Thymus (tissue), 11 donors: Measurements from ENCODE around the gene CCDC86. TPM values are rescaled to one million over a fixed set of nuclear protein-coding genes. Genes with fewer than 3 reads are reported as not detected.
A peak's percentile ranks its signal among the peaks of the same experiment; 100 is the strongest.

ENCODE experiments used
- DNase-seq, 9 donors: peaks; one replicate each; pipeline ENCODE4 v3.0.0-alpha.2; 2013; ENCODE audit warnings: low spot score in 9 of 9, low read depth in 6 of 9, missing footprints in 1 of 9
- H3K27ac ChIP-seq, 2 donors: one replicate each; pipeline ENCODE4 v1.5.1; 2013; ENCODE audit warnings: control low read depth in 1 of 2, low read depth in 1 of 2, low read length in 1 of 2, mild to moderate bottlenecking in 1 of 2, moderate library complexity in 1 of 2
- H3K27me3 ChIP-seq, 2 donors: one replicate each; pipeline ENCODE4 v1.5.1; 2013; ENCODE audit warnings: low read length in 1 of 2; ENCODE audit not compliant: control insufficient read depth in 2 of 2, insufficient read depth in 1 of 2
- H3K36me3 ChIP-seq, 2 donors: one replicate each; pipeline ENCODE4 v1.5.1; 2013; ENCODE audit warnings: low read length in 1 of 2, mild to moderate bottlenecking in 1 of 2, moderate library complexity in 1 of 2; ENCODE audit not compliant: control insufficient read depth in 2 of 2, insufficient read depth in 2 of 2
- H3K4me1 ChIP-seq, 2 donors: one replicate each; pipeline ENCODE4 v1.5.1; 2013; ENCODE audit warnings: low read length in 2 of 2; ENCODE audit not compliant: control insufficient read depth in 2 of 2, insufficient read depth in 2 of 2
- H3K4me3 ChIP-seq, 2 donors: one replicate each; pipeline ENCODE4 v1.5.1; 2013; ENCODE audit warnings: low read length in 2 of 2, control low read depth in 1 of 2, mild to moderate bottlenecking in 1 of 2
- H3K9me3 ChIP-seq, 2 donors: one replicate each; pipeline ENCODE4 v1.5.1; 2013; ENCODE audit warnings: low read length in 1 of 2, mild to moderate bottlenecking in 1 of 2; ENCODE audit not compliant: control insufficient read depth in 2 of 2, insufficient read depth in 1 of 2
- WGBS: extraction: QIAGEN DNeasy Blood & Tissue Kit; methylation state at CpG from one replicate; pipeline ENCODE4 v1.1.7; 2013; 5-methylcytosine and 5-hydroxymethylcytosine counted together
- polyA plus RNA-seq: library from polyadenylated mRNA; stranded (reverse); fragments of 200-250 nt; gene quantifications from one replicate; pipeline ENCODE4 v1.2.3, GENCODE V29; 2013
- total RNA-seq: library from RNA; stranded (reverse); fragments of 120-200 nt; gene quantifications from one replicate; pipeline ENCODE4 v1.2.4, GENCODE V29; 2013
- donor health status: healthy.

The CCDC86 gene
- total and polyA plus RNA-seq, 2 donors: 9.2 to 11.0 TPM

DNA sequence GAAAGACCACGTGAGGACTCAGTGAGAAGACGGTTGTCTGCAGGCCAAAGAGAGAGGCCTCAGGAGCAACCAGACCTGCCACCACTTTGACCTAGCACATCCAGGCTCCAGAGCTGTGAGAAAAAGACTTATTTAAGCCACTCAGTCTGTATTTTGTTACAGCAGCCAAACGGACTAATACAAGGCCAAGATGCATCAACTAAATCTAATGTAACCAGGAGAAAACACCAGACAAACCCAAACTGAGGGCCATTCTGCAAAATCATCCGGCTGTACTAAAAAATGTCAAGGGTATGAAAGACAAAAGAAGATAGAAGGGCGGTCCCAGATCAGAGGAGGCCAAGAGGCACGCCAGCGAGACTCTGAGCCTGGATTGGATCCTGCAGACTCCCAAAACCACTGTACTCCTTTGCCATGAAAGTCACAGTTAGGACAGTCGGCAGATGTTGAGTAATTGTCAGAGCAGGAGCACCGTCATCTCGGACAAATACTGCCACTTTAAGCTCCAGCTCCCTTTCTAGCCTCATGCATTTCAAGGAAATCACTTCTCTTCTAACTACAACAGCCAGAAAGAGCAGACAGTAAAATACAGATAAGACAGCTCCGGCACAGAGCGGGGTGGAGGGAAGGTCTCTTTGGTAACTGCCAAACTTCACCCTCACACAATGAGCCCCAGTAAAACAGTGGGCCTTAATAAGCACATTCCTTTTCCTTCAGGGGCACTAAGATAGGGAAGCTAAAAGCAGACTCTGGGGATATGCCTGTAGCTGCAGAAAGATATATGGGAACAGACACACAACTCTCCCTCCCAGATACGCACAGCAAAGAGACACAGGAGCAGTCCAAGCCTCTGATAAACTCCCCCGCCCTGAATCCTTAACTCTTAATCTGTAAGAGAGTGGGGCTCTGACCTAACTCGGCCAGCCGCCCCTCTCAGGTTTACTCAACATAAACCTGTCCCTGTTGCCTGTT, 21.9 kb downstream of the CCDC86 start:
- Histone ChIP-seq H3K27me3 (no peaks in the 10 kb centered on the region), H3K4me1 (peaks cover 38 to 66% of the 10 kb centered on the region in 2 donors), H3K36me3 (no peaks in the 10 kb centered on the region), H3K9me3 (peaks cover 0 to 3% of the 10 kb centered on the region in 2 donors), H3K4me3 (no peak overlapping the region), H3K27ac (no peak overlapping the region)
- WGBS: 95% methylated on average over 16 of the region's 16 CpGs
- DNase-seq: no peak

DNA sequence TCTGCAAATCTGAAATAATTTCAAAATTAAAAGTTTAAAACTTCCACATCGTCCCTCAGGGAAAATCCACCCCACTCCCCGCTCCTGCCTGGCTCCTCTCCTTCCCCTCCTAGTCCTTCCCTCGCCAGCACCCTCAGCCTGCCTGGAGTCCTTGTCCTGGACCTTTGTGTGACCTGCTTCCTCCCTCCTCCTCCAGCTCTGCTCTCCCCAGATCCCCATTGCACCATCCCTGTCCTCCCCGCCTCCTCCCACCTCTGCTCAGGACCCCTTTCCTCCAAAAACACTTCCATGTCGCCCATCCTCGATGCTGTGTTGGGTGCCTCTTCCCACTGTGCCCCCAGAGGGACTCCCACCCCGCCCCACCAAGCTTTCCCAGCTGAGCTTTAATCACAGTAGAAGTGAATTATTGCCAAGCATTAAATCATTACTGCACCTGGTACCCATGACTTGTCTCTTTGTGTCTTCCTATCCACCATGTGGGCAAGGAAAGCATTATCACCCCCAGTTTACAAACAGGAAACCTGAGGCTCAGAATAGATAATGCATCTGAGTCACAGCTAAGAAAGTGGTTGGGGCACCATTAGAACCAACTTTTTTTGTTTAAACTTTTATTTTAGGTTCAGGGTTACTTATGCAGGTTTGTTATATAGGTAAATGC, 23.1 kb downstream of the CCDC86 start:
- peaks cover 36 to 65% of the 10 kb centered on the region in 2 donors for H3K4me1 ChIP-seq
- peak overlapping the region in 1 of 2 donors; percentile 26 for H3K27ac ChIP-seq
- DNase-seq: peak in 1 of 9 donors; percentile 62
- no peaks in the 10 kb centered on the region for H3K27me3 ChIP-seq
- WGBS: 65% methylated on average over 7 of the region's 7 CpGs
- H3K9me3 ChIP-seq: peaks cover 0 to 6% of the 10 kb centered on the region in 2 donors
- H3K4me3 ChIP-seq: no peak overlapping the region
- no peaks in the 10 kb centered on the region for H3K36me3 ChIP-seq

DNA sequence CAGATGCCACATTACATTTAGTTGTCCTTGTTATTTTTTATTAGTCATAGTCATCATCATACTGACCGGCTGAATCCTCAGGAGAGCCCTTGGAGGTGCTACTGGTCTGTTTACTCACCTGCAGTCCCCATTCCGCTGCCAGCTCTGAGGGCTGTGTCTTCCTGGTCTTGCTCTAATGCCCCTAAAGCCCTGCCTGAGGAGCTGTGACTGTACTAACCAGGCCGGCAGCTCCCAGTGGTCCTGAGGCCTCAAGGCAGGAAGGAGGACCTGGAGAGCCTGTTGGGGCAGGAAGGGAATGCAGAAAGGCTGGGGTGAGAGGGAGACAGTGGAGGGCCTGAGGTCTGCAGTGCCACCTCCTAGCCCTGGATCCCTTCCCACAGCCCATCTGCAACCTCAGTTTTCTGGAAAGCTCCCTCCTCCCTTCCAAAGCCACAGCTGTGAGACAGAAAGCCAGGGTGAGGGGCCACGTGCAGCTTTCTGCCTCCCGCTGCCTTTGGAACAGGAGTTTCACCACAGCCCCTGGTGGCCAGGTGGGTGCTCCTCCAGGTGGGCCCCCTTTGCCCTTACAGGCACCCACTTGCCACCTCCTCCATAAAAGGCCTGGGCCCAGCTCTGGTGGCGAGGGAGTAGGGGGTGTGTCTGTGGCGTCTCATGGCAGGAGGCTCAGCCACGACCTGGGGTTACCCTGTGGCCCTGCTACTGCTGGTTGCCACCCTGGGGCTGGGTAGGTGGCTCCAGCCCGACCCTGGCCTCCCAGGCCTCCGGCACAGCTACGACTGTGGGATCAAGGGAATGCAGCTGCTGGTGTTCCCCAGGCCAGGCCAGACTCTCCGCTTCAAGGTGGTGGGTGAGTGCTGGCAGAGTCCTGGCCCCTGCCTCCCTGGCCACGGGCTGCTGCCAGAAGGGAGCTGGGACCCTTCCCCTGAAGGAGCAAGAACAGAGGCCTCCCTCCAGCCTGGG, 25.3 kb downstream of the CCDC86 start, which contains the start of gene ZP1:
Gene ZP1 (plus strand): TSS at position 632 of the 960 bp plus-strand sequence. CDS start 20 bp downstream, at position 652.
- peak in 4 of 9 donors; percentile 50 to 74 (median 54) for DNase-seq
- 55% methylated on average over 13 of the region's 13 CpGs for WGBS
- no peaks in the 10 kb centered on the region for H3K36me3 ChIP-seq
- peak within 1 kb of the TSS in 1 of 2 donors; percentile 61 for H3K27ac ChIP-seq
- H3K27me3 ChIP-seq: no peaks in the 10 kb centered on the region
- H3K4me1 ChIP-seq: peaks cover 48 to 74% of the 10 kb centered on the region in 2 donors
- H3K4me3 ChIP-seq: no peak within 1 kb of the TSS
- H3K9me3 ChIP-seq: peaks cover 0 to 6% of the 10 kb centered on the region in 2 donors

DNA sequence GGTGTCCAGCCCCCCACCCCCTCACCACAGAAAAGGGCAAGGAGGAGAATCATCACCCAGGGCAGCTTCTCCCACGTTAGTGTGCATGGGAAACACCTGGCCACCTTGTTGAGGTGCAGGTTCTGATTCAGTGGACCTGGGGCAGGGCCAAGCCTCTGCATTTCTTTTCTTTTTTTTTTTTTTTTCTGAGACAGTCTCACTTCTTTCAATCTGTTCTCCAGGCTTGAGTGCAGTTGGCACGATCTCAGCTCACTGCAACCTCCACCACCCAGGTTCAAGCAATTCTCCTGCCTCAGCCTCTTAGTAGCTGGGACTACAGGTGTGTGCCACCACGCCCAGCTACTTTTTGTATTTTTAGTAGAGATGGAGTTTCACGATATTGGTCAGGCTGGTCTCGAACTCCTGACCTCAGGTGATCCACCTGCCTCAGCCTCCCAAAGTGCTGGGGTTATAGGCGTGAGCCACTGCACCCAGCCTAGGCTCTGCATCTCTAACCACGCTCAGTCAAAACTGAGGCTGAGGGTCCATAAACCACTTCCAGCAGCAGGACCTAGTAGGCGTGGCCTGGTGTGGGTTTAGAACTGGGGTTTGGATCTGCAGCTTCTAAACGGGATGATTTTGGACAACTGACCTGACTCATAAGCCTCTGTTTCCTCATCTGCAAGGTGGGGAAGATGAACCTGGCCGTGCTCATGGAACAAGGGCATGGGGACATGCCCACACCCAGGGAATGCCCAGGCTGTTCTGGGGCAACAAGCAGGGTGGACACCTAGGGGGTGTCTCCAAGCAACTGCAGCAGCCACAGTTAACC, 26.2 kb downstream of the CCDC86 start:
- Histone ChIP-seq H3K9me3 (peaks cover 0 to 6% of the 10 kb centered on the region in 2 donors), H3K36me3 (no peaks in the 10 kb centered on the region), H3K4me1 (peaks cover 57 to 83% of the 10 kb centered on the region in 2 donors), H3K27me3 (no peaks in the 10 kb centered on the region), H3K27ac (no peak overlapping the region), H3K4me3 (no peak overlapping the region)
- DNase-seq: no peak
- 67% methylated on average over 10 of the region's 10 CpGs for whole genome bisulfite sequencing

DNA sequence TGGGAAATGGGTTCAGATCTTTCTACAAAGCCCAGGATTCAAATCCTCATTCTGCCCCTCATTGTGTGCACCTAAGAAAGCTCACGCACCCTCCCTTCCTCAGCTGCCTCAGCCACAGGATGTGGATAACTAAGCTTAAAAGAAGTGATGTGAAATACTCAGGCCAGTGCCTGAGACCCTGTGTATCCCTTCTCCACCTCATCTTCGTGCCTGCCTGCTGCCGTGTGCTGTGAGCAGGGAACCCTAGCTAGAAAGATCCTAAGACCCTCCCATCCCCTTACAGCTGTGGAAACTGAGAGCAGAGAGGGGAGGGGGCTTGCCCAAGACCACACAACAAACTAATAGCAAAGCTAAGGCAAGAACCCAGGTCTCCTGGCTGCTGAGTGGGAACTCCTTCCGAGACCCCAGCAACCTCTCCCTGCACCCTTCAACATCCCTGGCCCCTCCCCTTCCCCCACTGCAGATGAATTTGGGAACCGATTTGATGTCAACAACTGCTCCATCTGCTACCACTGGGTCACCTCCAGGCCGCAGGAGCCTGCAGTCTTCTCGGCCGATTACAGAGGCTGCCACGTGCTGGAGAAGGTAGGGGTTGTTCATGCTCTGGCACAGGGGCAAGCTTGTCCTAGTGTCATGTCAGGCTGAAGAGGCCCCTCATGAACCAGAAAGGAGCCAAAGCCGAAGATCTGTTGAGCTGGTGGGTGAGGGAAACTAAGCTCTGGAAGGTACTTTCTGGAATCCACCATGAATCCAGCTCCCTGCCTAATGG, 27.0 kb downstream of the CCDC86 start:
- Histone ChIP-seq H3K9me3 (peaks cover 0 to 6% of the 10 kb centered on the region in 2 donors), H3K27me3 (no peaks in the 10 kb centered on the region), H3K4me3 (no peak overlapping the region), H3K4me1 (peaks cover 65 to 91% of the 10 kb centered on the region in 2 donors), H3K27ac (no peak overlapping the region), H3K36me3 (no peaks in the 10 kb centered on the region)
- WGBS: 90% methylated on average over 10 of the region's 10 CpGs
- no peak for DNase-seq

DNA sequence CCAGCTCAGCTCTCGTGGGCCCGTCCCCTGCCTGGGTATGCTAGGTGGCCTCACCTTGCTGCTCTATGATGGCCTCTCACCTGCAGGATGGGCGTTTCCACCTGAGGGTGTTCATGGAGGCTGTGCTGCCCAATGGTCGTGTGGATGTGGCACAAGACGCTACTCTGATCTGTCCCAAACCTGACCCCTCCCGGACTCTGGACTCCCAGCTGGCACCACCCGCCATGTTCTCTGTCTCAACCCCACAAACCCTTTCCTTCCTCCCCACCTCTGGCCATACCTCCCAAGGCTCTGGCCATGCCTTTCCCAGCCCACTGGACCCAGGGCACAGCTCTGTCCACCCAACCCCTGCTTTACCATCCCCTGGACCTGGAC, 27.5 kb downstream of the CCDC86 start:
- no peaks in the 10 kb centered on the region for H3K36me3 ChIP-seq
- H3K27me3 ChIP-seq: no peaks in the 10 kb centered on the region
- no peak overlapping the region for H3K4me3 ChIP-seq
- peaks cover 0 to 6% of the 10 kb centered on the region in 2 donors for H3K9me3 ChIP-seq
- 99% methylated on average over 7 of the region's 7 CpGs for WGBS
- H3K27ac ChIP-seq: no peak overlapping the region
- DNase-seq: no peak
- peaks cover 71 to 92% of the 10 kb centered on the region in 2 donors for H3K4me1 ChIP-seq

DNA sequence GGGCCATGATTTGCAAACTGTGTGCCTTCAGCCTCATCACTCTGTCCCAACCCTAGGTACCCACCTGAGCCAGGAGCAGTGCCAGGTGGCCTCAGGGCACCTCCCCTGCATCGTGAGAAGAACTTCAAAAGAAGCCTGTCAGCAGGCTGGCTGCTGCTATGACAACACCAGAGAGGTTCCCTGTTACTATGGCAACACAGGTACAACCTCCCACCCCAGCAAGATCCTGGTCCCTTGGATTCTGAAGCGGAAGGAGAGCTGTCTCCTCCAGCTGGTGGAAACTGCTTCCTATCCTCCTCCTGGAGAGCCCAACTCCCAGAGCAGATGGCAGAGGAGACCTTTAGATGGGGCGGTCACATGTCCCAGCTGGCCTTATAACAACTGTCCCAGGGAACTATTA, 28.4 kb downstream of the CCDC86 start:
- peaks cover 74 to 92% of the 10 kb centered on the region in 2 donors for H3K4me1 ChIP-seq
- no peaks in the 10 kb centered on the region for H3K27me3 ChIP-seq
- peak overlapping the region in 1 of 2 donors; percentile 97 for H3K27ac ChIP-seq
- H3K9me3 ChIP-seq: peaks cover 0 to 6% of the 10 kb centered on the region in 2 donors
- peaks cover 3 to 4% of the 10 kb centered on the region in 2 donors for H3K36me3 ChIP-seq
- 63% methylated on average over 3 of the region's 3 CpGs for WGBS
- peak in 4 of 9 donors; percentile 48 to 79 (median 64) for DNase-seq
- no peak overlapping the region for H3K4me3 ChIP-seq
